PFSK-1 (cell line): ENCODE results near the gene SMYD5.

ENCODE experiments used
- FOXP2 ChIP-seq: optimal IDR thresholded peaks from 2 replicates; pipeline ENCODE3; 2011; ENCODE audit warnings: borderline replicate concordance, control low read depth, inconsistent platforms; ENCODE audit not compliant: insufficient read depth; ENCODE audit errors: extremely low read length, extremely low read depth
- POLR2AphosphoS5 ChIP-seq: IDR thresholded peaks from 2 replicates; pipeline ENCODE4 v1.6.1; 2012; ENCODE audit warnings: low read depth, mild to moderate bottlenecking, control low read depth, low read length, moderate library complexity
- REST ChIP-seq, 2 experiments: IDR thresholded peaks; 2 replicates each; pipeline versions ENCODE4 v1.6.1 to v1.8.0; 2011 to 2012; ENCODE audit warnings: low read depth in 2 of 2, low read length in 2 of 2, control low read depth in 1 of 2, inconsistent platforms in 1 of 2, mild to moderate bottlenecking in 1 of 2, moderate library complexity in 1 of 2; ENCODE audit not compliant: insufficient read depth in 1 of 2
- SIN3A ChIP-seq: IDR thresholded peaks from 2 replicates; pipeline ENCODE4 v1.6.1; 2012; ENCODE audit warnings: mild to moderate bottlenecking, low read length, moderate library complexity, borderline replicate concordance; ENCODE audit not compliant: insufficient read depth
- TAF1 ChIP-seq: IDR thresholded peaks from 2 replicates; pipeline ENCODE4 v1.6.1; 2012; ENCODE audit warnings: low read length, control low read depth, borderline replicate concordance; ENCODE audit not compliant: insufficient read depth

The SMYD5 gene

GRCh38 chr2:73269686-73270465, 55.8 kb downstream of the SMYD5 start:
- TF ChIP-seq REST (IDR thresholded peaks at IDR 0.05; ENCODE audit: insufficient read depth in 1 of 2, low read depth in 2 of 2, low read length in 2 of 2) (no peak), POLR2AphosphoS5 (no peak), FOXP2 (no peak), TAF1 (no peak), SIN3A (no peak)

- no peak for TF ChIP-seq POLR2AphosphoS5
- TF ChIP-seq FOXP2: no peak
- TF ChIP-seq REST (IDR thresholded peaks at IDR 0.05; ENCODE audit: insufficient read depth in 1 of 2, low read depth in 2 of 2, low read length in 2 of 2): no peak
- TF ChIP-seq SIN3A: no peak
- TF ChIP-seq TAF1: no peak
Observed at GRCh38 chr2:73272270-73272669, 58.2 kb downstream of the SMYD5 start.
